SW480 (cell line): ENCODE measurements around the gene RIPK3.
A peak's percentile ranks its signal among the peaks of the same experiment; 100 is the strongest.
"Not testable (repeated sequence)": the region's sequence is repeated elsewhere in the genome, so short reads cannot be mapped to it uniquely, and the experiment has no call there.

Source experiments
- DNase-seq: peaks from one replicate; pipeline ENCODE4 v3.0.0-alpha.2; 2016; ENCODE audit warnings: low spot score

RIPK3 gene

GRCh38 chr14:24369463-24369862, 29.7 kb upstream of the RIPK3 start:
- DNase-seq, result no peak

- no peak for DNase-seq
Measured at GRCh38 chr14:24368562-24369252, 28.9 kb upstream of the RIPK3 start.

- DNase-seq, result no peak
Measured at GRCh38 chr14:24368212-24368561, 28.4 kb upstream of the RIPK3 start.

GRCh38 chr14:24367514-24368211, 27.9 kb upstream of the RIPK3 start, which contains the start of gene NFATC4:
Gene NFATC4, plus strand, starts transcription at chr14:24368184. Its CDS starts 157 bp downstream, at chr14:24368341.
- peak; percentile 59 for DNase-seq

DNA sequence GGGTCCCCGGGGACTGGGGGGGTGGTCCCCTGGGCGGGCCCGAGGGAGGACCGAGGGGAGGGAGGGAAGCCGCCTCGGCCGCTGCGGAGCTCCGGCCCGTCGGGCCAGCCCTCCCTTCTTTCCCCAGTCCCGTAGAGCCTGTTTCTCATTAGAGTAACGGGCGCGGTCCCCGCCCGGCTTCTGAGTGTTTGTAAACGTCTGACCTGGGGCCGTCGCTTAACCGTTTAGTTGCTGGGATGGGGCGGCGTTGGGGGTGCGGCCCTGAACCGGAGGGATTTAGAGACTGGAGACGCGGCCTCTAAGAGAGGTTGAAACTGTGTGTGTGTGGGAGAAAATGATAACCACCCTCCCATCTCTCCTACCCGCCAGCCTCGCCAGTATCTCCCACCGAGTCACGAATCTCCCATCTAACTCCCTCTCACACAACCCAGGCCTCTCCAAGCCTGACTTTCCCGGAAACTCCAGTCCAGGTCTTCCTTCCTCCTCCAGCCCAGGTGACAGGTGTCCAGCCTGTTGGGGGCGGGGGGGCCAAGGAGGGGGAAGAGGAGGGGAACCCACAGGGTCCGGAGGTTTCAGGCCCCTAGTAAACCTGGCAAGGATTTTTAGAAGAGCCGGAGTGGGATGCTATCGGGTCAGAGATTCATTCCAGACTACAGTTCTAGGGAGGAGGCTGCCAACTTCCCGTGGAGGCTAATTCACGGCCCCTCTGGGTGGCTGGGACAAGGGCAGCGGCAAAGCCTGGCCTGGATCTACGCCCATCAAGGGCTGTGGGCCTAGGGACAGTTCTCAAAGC, 27.1 kb upstream of the RIPK3 start:
- DNase-seq, result peak; percentile 98

DNA sequence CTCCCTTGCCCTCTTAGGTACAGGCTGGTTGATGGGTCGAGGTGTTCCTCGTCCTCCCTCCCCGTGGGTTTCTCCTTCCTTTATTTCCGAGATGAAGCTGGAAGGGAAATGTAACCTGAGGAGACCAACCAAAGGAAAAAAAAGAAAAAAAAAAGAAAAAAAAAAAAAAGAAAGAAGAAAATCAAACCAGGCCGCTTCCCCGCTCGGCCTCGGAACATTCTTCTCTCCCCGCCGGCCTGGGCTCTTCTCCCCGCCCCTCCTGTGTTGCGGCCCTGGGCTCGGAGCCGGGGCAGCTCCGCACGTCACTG, 26.6 kb upstream of the RIPK3 start:
- no peak for DNase-seq

- DNase-seq, result peak; percentile 75
Measured at GRCh38 chr14:24365600-24366412, 26.0 kb upstream of the RIPK3 start.

DNA sequence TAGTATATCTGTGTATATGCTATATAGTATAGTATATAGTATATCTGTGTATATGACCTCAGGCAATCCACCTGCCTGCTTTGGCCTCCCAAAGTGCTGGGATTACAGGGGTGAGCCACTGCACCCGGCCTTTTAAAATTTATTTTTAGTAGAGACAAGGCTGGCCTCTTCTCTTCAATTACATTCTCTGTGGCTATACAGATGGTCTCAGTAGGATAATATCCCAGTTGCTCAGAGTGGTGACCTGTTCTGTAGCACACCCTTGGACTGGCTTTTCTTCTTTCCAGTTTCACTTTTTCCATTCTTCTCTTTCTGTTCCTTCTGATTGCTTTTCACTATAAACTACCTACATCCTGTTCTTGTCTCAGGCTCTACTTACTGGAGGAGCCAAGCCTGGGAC, 25.1 kb upstream of the RIPK3 start:
- DNase-seq, result no peak

DNA sequence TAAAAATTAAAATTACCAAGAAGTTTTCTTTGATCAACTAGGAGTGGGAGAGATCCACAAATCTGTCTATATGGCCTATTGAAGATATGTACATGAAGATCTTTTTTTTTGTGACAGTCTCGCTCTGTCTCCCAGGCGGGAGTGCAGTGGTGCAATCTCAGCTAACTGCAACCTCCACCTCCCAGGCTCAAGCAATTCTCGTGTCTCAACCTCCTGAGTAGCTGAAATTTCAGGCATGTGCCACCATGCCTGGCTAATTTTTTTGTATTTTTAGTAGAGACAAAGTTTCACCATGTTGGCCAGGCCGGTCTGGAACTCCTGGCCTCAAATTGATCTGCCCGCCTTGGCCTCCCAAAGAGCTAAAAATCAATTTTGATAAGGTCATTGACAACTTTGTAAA, 23.6 kb upstream of the RIPK3 start:
- no peak for DNase-seq

- no peak for DNase-seq
Measured at GRCh38 chr14:24362241-24362960, 22.6 kb upstream of the RIPK3 start.

- no peak for DNase-seq
Measured at GRCh38 chr14:24361326-24361725, 21.5 kb upstream of the RIPK3 start.

DNA sequence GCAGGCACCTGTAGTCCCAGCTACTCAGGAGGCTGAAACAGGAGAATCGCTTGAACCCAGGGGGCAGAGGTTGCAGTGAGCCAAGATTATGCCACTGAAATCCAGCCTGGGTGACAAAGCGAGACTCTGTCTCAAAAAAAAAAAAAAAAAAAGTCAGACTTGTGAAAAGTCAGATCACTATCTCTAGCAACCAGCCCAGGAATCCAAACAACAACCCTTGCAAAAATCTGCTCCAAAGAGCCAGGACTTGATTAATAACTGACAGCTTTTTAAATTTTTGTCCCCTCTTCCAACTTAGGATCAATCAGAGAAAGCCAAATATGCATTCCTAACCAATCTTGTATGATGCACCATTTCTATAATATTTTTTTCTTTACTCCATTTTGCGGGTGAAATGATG, 20.5 kb upstream of the RIPK3 start:
- no peak for DNase-seq

DNA sequence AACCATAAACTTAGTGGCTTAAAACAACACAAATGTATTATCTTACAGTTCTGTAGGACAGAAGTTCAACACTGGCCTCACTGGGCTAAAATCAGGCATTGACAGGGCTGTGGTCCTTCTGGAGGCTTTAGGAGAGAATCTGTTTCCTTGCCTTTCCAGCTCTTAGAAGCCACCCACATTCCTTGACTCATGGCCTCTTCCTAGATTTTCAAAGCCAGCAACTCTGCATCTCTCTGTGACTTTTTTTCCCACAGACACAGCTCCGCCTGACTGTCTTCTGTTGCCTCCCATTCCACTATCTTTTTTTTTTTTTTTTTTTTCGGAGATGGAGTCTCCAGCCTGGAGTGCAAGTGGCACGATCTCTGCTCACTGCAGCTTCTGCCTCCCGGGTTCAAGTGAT, 16.4 kb upstream of the RIPK3 start:
- DNase-seq, result no peak

DNA sequence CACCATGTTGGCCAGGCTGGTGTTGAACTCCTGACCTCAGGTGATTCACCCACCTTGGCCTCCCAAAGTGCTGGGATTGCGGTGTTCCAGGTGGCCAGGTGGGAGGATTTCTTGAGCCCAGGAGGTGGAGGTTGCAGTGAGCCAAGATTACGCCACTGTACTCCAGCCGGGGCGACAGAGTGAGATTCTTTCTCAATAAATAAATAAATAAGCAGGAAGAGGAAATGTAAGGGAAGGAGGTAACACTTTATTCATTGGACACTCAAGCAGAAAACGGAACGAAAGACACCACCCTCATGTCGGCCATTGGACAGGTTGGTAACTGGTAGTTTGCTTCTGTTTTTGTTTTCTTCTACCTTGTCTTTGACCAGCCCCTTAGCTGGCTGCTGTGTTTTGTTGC, 15.2 kb upstream of the RIPK3 start:
- DNase-seq, result no peak

GRCh38 chr14:24354482-24354825, 14.7 kb upstream of the RIPK3 start:
- DNase-seq, result not testable (repeated sequence)

DNA sequence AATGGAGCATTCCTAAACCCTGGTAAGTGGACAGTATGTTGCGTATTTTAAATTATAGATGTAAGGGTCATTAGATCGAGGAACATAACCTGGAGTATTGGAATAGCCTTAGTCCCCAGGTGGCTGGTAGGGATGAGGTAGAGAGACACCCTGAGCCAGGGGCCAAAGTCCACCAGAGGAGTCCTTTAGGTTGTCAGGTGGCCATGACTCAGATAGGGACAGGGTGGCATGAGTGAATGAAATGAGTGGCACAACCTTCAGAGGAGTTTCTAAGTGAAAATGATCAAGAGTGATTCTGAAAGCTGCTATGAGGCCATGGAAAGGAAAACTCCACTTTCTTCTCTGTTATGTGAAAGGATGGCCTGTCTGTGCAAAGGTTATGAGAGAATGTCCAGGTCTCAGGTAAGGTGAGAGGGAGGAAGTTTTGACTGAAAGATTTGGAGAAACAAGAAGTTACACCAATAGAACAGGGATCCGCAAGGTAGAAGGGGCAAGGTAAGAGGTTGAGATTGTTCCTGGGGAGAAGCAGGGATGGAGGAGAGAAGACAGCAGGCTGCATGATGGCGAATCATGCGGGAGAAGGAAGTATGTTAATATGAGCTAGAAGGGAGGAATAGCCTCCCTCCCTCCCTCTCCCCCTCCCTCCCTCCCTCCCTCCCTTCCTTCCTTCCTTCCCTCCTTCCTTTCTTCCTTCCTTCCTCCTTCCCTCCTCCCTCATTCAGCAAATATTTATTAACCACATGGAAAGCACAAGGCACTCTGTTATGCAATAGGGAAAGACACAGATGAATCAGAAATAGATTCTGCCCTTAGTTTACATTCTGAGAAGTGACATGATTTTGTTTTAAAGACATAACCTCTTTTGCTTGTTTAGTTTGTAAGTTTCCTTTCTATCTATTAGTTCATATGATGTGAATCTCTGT, 14.0 kb upstream of the RIPK3 start:
- peak; percentile 65 for DNase-seq

GRCh38 chr14:24351517-24351916, 11.7 kb upstream of the RIPK3 start:
- no peak for DNase-seq

- DNase-seq, result no peak
Measured at GRCh38 chr14:24349742-24350141, 10.0 kb upstream of the RIPK3 start.

DNA sequence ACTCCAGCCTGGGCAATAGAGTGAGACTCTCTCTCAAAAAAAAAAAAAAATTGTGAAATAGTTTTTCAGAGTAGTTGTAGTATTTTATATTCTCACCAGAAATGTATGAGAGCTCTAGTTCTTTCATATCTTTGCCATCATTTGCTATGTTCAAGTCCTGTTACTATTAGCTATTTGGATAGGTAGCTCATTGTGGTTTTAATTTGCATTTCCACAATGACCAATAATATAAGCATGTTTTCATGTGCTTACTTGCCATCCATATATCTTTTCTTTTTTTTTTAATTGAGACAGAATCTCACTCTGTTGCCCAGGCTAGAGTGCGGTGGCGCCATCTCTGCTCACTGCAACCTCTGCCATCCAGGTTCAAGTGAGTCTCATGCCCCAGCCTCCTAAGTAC, 8.4 kb upstream of the RIPK3 start:
- DNase-seq, result no peak

DNA sequence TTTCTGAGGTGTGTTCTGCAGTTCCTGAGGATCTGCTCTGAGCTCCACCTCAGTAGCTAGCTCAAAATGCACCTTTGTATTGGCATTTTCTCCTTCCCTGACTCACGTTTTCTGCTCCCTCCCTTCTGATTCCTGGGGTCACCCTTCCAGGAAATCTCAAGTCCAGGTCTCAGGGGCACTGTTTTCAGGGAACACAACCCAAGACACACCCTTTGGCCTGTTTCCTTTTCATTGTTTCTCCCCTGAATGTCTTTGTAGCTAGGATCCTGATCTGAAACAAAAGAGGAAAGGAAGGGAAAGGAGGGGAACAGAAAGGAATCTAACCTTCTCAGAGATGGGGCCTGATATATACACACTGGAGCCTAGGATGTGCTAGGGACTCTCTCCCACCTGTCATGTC, 7.3 kb upstream of the RIPK3 start:
- DNase-seq, result no peak
